HG03520 (cell line): ENCODE data around the gene DNAI2.
"Not testable (repeated sequence)": the region's sequence is repeated elsewhere in the genome, so short reads cannot be mapped to it uniquely, and the experiment has no call there.

Source experiments
- ATAC-seq: cut with Tn5 transposase; IDR thresholded peaks from one replicate; pipeline ENCODE4 v1.9.1; 2021; ENCODE audit warnings: mild to moderate bottlenecking, moderate library complexity; ENCODE audit not compliant: unreplicated experiment

DNAI2 gene

GRCh38 chr17:74274709-74275340 is 791 bp downstream of the DNAI2 start:
- no peak for ATAC-seq

GRCh38 chr17:74276051-74276476 is 2.0 kb downstream of the DNAI2 start:
- no peak for ATAC-seq

GRCh38 chr17:74276541-74277009 is 2.5 kb downstream of the DNAI2 start:
- ATAC-seq: no peak

GRCh38 chr17:74277935-74278334 is 3.9 kb downstream of the DNAI2 start:
- ATAC-seq: no peak

GRCh38 chr17:74279617-74280016 is 5.6 kb downstream of the DNAI2 start:
- ATAC-seq: not testable (repeated sequence)

GRCh38 chr17:74280093-74280513 is 6.1 kb downstream of the DNAI2 start:
- no peak for ATAC-seq

GRCh38 chr17:74281799-74282198 is 7.8 kb downstream of the DNAI2 start:
- ATAC-seq: no peak

- not testable (repeated sequence) for ATAC-seq
Observed at GRCh38 chr17:74282274-74282586, 8.2 kb downstream of the DNAI2 start.

GRCh38 chr17:74282587-74283370 is 8.7 kb downstream of the DNAI2 start:
- no peak for ATAC-seq

- ATAC-seq: no peak
Observed at GRCh38 chr17:74283371-74283673, 9.3 kb downstream of the DNAI2 start.

GRCh38 chr17:74287031-74287602 is 13.1 kb downstream of the DNAI2 start:
- no peak for ATAC-seq

- ATAC-seq: no peak
Observed at GRCh38 chr17:74288785-74289184, 14.8 kb downstream of the DNAI2 start.

- ATAC-seq: no peak
Observed at GRCh38 chr17:74289688-74290087, 15.7 kb downstream of the DNAI2 start.

- no peak for ATAC-seq
Observed at GRCh38 chr17:74290340-74290739, 16.3 kb downstream of the DNAI2 start.

GRCh38 chr17:74292495-74292894 is 18.5 kb downstream of the DNAI2 start:
- ATAC-seq: no peak

GRCh38 chr17:74295625-74296547 is 21.9 kb downstream of the DNAI2 start:
- no peak for ATAC-seq

- no peak for ATAC-seq
Observed at GRCh38 chr17:74296548-74296936, 22.5 kb downstream of the DNAI2 start.

GRCh38 chr17:74297941-74298340 is 23.9 kb downstream of the DNAI2 start:
- no peak for ATAC-seq

GRCh38 chr17:74298778-74299177 is 24.7 kb downstream of the DNAI2 start:
- no peak for ATAC-seq

- ATAC-seq: no peak
Observed at GRCh38 chr17:74299226-74300009, 25.4 kb downstream of the DNAI2 start.
